Esophagus squamous epithelium (tissue), 4 donors: ENCODE results near the gene CLCNKB.
"Not testable (repeated sequence)": the region's sequence is repeated elsewhere in the genome, so short reads cannot be mapped to it uniquely, and the experiment has no call there.

Source experiments
- POLR2A ChIP-seq, 4 donors: fragments of 450-650 bp; IDR thresholded peaks; one replicate each; pipeline ENCODE4 v1.6.1; 2017; ENCODE audit warnings: antibody characterized with exemption in 4 of 4, mild to moderate bottlenecking in 4 of 4, moderate library complexity in 3 of 4
- TF ChIP-seq, protein P1 (sequence below), 6 experiments: fragments of 450-650 bp in 4 of 6; fragments of 200-600 bp in 2 of 6; sonication (generic) in 2 of 6; IDR thresholded peaks; one replicate each; pipeline ENCODE4 v1.5.1; 2016 to 2019; ENCODE audit warnings: antibody characterized with exemption in 6 of 6, mild to moderate bottlenecking in 4 of 6, moderate library complexity in 4 of 6

DNA sequence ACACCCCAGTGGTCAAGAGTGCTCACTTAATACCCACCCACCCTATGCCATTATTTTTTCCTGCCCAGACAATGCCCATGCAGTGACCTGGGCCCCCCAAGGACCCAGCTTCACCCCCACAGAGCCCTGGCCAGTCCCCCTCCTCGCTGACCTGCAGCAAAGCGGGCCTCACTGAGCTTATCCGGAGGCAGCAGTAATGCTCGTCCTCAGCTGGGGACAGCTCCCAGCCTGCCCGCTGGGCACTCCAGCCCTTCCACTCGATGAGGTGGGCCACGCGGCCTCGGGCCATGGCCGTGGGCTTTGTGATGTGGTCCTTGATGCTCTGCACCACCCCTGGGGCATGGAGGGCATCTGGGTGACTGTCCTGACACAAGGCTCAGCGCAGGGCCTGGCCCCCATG, 7.1 kb upstream of the CLCNKB start:
- TF ChIP-seq, protein P1, sequence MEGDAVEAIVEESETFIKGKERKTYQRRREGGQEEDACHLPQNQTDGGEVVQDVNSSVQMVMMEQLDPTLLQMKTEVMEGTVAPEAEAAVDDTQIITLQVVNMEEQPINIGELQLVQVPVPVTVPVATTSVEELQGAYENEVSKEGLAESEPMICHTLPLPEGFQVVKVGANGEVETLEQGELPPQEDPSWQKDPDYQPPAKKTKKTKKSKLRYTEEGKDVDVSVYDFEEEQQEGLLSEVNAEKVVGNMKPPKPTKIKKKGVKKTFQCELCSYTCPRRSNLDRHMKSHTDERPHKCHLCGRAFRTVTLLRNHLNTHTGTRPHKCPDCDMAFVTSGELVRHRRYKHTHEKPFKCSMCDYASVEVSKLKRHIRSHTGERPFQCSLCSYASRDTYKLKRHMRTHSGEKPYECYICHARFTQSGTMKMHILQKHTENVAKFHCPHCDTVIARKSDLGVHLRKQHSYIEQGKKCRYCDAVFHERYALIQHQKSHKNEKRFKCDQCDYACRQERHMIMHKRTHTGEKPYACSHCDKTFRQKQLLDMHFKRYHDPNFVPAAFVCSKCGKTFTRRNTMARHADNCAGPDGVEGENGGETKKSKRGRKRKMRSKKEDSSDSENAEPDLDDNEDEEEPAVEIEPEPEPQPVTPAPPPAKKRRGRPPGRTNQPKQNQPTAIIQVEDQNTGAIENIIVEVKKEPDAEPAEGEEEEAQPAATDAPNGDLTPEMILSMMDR (IDR thresholded peaks at IDR 0.05) = not testable (repeated sequence)
- not testable (repeated sequence) for TF ChIP-seq POLR2A (IDR thresholded peaks at IDR 0.05)
